Measurements from ENCODE around the gene PARVB.

PARVB gene

DNA sequence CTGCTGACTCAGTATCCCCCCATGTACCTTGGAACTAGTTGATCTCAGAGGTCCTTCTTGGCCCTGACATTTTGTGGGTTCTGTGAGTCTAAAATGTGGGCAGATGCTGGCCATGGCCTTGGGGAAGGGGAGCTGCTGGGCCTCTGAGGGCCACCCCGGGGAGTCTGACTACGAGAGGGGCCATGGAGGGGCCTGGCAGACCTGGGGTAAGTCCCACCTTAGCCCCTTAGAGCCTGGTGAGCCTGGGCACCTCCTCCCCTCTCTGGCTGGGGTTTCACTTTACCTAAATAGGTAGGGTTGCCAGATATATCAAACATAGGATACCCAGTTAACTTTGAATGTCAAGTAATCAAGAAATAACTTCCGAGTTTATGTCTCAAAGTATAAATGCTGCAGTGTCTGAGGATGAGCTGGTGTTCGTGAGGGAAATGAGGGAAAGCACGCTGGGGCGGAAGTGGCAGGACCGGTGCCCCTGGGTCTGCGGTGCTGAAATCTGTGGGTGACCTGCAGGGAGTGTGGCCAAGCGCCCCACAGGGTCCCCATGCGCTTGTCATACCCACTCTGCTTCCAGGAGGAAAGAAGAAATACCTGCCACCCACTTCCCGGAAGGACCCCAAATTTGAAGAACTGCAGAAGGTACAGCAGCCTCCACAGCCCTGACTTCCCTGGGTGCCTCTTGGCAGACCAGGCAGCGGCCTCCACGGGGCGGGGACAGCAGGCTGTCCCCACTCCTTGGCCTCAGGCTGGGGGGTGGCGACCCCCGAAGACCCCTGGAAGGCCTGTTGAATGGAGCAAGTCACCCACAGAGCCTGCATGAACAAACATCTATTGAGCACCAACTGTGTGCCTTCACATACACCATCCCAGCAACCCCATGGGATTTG, 161.4 kb downstream of the PARVB start:
- no peak for DNase-seq (ENCODE audit: low read depth)

DNA sequence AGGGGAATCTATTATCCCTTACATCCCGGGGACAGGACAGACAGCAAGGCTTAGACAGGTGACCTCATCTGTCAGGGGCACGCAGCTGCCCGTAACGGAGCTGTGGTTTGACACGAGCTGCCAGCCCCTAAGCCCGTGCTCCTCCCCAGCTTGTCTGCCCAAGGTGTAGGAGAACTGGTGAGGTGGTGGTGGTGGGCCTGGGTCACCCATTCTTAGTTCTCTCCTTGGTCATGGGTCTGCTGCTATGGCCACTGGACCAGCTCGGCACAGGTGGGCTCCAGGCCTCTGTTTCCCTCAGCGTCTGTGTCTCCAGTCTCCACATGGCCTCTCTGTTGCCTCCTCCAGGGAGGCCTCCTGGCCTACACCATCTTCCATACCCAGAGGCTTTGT, 162.0 kb downstream of the PARVB start:
- DNase-seq (ENCODE audit: low read depth) = no peak

DNA sequence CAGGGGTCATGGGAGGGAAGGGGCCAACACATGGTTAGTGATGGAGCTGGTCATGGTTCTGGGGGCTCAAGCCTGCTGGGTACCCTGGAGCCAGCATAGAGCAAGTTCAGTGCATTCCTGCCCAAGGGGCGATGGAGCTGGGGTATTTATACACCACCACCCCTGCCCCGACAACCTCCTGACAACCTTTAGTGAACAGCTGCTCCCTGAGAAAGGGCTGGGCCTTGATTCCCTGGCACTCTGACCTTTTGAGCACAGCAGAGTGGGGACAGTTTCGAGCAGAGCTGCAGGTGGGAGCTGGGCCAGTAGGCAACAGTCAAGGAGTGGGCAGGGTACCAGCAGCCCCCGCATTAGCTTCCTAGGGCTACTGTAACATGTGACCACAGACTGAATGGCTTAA, 162.6 kb downstream of the PARVB start:
- DNase-seq (ENCODE audit: low read depth) = no peak

DNA sequence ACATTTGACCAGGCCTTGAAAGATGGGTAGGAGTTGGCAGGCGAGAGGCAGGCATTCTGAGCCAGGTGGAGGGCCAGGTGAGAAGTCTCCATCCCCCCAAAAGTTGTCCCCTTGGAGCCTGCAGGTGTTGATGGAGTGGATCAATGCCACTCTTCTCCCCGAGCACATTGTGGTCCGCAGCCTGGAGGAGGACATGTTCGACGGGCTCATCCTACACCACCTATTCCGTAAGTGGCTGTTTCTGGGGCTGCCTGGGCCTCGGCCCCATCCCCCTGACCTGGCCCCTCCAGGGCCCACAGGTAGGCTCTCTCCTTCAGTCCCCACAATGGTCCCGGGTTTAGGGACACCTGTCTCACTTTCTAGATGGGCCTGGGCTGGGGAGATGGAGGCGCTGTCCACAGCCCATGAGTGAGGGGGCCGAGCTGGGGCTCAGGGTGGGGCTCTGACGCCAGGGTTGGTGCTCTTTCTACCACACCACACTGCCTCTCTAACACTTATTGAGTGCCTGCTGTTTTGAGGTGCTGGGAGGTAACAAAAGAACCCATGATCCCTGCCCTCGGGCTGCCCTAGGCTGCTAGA, 163.6 kb downstream of the PARVB start:
- no peak for DNase-seq (ENCODE audit: low read depth)

DNA sequence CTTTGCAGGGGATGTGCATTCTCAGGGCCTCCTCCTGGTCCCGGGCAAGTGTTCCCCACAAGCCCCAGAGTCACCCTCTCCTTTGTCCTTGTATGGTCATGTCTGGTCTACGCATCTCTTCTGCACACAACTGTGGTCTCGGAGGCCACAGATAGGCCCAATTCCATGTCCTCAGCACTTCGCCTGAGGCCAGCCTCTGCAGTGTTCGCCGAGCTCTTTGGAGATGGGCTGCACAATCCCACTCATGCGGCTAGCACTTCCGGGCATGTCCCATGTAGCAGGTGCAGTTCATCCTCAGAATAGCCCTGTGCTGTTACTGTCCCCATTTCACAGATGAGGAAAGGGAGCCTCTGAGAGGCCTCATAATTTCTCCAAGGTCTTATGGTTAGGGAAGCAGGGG, 164.2 kb downstream of the PARVB start:
- no peak for DNase-seq (ENCODE audit: low read depth)

DNA sequence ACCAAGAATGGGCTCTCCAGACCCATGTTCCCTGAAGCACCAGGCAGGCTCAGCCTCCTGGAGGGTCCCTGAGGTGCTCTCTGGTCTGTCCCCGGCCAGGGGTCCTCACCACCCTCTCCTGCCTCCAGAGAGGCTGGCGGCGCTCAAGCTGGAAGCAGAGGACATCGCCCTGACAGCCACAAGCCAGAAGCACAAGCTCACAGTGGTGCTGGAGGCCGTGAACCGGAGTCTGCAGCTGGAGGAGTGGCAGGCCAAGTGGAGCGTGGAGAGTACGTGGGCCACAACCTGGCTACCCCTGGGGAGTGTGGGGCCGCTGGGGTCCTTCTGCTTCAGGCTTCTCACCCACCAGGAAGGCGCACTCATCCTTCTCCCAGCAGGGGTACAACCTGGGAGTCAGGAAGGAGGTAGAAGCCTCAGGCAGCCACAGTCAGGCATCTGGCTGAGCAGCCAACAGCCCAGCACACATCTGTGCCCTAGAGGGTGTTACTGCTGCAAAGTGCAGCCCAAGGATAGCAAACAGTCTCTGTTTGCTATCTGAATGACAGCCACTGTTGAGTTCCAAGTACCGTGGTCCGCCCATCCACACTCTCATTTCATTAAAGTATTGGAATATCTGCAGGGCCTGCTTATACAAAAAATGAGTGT, 165.0 kb downstream of the PARVB start:
- no peak for DNase-seq (ENCODE audit: low read depth)

DNA sequence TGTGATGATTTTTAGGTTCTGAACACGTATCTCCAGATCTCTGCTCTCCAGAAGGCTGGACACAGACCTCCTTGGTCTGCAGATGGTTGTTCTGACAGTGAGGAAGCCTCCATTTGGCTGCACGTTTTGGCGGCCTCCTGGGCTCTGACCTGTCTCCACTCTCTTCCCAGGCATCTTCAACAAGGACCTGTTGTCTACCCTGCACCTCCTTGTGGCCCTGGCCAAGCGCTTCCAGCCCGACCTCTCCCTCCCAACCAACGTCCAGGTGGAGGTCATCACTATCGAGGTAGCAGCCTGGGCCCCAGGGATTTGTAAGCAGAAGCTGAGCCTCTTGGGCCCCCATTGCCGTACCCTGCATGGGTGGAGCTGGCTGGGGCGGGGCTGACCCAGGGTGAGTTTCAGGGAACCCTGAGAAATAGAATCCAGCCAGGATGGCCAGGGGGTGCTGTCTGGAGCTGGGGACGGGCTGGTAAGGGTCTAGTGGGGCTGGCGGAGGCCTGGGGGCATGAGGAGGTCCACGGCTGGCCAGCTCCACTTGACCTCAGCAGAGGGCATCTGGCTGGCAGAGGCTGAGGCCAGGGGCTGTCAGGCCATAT, 166.4 kb downstream of the PARVB start:
- no peak for DNase-seq (ENCODE audit: low read depth)

DNA sequence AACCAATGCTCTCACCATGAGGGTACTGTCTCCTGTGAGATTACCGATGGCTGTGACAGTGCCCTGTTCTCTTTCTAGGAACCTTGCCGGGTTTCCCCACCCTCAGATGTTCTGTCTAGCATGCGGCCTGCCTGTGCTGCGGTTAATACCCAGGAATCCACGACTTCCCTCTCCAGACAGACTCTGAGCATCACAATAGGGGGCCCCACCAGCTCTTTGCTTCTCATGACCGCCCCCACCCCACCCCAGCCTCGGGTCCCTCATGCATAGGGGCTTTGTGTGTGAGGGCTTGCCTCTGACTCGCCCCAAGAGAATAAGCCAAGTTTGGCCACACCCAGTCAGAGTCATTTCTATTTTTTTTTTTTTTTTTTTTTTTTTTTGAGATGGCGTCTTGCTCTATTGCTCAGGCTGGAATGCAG, 166.9 kb downstream of the PARVB start:
- DNase-seq (ENCODE audit: low read depth) = no peak

DNA sequence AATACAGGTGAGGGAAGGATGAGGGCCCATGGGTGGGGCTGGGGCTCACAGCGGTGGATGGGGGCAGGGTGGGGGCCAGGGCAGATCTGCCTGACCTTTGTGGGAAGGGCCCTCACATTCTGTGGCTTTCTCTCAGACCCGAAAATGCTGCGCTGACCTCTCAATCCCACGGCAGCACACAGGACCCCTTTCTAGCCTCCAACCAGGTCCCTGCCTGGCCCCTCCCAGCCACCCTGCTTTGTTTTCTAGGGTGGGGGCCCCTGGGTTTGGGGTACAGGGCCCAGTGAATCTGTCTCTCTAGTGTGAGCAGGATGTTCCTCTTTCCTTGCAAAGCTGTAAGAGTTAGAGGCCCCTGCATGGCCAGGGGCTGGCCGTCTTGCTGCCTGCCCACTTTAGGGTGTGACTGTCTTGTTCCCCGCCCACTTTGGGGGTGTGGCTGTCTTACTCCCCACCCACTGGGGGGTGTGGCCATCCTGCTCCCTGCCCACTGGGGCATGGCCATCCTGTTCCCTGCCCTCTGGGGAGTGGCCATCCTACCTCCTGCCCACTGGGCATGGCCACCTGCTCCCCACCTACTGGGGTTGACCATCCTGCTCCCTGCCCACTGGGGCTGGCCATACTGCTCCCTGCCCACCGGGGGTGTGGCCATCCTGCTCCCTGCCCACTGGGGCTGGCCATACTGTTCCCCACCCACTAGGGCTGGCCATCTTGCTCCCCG, 168.2 kb downstream of the PARVB start:
- DNase-seq (ENCODE audit: low read depth) = peak; percentile 91

DNA sequence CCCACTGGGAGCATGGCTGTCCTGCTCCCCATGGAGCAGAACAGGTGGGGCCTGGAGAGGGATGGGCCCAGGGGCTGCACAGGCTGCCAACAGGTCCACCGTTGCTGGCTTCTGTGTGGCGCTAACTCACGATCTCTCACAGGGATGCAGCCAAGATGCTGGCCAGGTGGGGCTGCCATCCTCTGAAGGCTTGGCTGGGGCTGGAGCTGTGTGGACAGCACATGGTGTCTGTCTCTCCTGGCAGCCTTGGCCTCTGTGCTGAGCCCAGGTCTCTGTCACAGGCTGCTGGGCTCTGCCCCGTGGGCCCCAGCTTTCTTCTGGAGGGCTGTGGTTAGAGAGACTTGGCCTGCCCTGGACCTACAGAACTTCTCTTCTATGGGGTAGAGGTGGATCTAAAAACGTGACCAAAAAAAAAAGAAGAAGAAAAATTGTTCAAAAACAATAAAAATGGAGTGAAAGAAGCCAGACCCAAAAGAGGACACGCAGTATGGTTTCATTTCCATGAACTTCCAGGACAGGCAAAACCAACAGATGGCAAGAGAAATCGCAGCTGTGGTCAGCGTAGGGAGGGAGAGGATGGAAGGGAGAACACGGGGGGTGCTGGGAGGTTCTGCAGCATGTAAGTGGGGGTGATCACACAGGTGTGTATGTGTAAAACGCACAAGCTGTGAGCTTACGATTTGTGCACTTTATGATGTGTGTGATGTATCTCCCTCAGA, 168.9 kb downstream of the PARVB start:
- no peak for DNase-seq (ENCODE audit: low read depth)

DNA sequence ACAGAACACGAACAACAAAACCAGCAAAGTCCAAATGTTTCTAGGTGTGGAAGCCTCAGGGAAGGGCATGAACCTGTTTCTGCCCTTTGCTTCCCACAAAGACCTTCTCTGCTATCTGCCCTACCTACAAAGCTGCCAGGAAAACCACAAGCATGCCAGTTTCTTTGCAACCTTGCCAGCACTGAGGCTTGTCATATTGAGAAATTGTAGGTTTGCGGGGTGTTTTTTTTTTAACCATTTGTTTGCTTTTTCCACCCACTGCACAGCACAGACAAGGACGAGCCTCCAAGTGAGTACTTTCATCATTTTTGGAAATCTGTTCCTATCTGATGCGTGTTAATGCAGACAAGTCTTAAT, 169.4 kb downstream of the PARVB start:
- no peak for DNase-seq (ENCODE audit: low read depth)

DNA sequence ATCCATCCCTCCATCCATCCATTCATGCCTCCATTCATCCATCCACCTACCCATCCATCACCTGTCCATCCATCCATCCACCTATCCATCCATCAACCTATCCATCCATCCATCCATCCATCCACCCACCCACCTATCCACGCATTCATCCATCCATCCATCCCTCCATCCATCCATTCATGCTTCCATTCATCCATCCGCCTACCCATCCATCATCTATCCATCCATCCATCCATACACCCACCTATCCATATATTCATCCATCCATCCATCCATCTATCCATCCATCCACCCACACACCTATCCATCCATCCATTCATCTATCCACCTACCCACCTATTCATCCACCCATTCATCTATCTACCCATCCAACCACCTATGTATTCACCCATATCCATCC, 170.5 kb downstream of the PARVB start:
- DNase-seq (ENCODE audit: low read depth) = no peak

DNA sequence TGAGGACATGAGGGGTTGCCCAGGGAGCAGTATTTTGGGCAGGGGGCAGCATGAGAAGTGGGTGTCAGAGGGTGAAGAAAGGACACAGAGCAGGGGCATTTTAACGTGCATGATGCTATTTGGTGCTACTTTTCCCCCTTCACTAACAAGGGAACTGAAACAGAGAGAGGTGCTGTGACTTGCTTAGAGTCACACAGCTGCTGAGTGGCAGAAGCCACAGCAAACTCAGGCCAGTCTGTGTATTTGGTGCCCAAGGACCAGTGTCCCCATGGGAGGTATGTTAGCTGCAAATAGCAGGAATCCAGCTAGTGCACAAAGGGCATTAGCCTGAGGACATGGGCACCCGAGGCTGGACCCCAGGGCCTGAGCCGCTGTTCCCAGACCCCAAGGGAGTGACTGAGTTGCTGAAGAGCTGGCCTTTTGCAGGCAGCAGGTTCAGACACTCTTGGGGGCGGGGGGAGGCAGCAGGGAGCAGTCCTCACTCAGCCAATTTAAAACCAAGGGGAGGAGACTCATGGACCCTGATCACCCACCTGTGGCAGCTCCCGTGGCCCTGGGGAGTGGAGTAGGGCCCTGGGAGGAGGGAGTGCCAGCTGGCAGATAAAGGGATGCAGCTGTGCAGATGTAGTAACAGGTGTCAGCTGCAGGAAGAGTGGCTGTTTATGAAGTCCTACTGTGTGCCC, 171.2 kb downstream of the PARVB start:
- DNase-seq (ENCODE audit: low read depth) = no peak

DNA sequence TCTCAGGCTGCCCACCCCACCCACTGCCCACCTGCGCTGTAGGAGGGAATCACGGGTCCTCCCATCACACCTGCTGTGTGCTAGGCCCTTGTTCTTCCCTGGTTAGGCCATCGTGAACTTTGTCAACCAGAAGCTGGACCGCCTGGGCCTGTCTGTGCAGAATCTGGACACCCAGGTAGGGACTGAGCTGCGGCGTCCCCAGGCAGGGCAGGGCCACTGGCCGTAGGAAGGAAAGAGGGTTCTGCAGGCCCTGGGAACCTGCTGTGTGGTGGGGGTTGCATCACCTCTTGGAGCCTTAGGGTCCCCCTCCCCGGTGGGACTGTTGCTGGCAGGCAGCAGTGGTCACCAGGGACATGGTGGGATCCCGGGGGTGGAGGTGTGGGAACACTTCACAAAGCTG, 172.1 kb downstream of the PARVB start:
- no peak for DNase-seq (ENCODE audit: low read depth)

DNA sequence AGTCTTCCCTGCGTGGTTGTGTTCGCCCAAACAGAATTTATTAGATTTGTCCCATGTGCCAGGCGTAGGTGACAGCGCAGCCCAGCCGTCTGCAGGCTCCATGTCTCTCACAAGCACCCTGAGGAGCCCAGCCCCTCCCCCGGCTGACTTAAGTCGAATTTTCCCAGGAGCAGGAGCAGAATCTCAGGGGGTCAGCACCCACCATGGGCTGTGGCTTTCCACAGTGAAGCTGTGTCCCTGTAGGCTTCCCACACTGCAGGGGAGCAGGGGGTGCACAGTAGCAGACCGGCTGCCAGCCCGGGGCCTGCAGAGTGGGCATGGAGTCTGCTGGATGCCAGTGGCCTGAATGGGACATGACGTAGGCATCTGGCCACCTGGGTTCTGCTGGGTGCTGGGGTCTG, 172.6 kb downstream of the PARVB start:
- no peak for DNase-seq (ENCODE audit: low read depth)

DNA sequence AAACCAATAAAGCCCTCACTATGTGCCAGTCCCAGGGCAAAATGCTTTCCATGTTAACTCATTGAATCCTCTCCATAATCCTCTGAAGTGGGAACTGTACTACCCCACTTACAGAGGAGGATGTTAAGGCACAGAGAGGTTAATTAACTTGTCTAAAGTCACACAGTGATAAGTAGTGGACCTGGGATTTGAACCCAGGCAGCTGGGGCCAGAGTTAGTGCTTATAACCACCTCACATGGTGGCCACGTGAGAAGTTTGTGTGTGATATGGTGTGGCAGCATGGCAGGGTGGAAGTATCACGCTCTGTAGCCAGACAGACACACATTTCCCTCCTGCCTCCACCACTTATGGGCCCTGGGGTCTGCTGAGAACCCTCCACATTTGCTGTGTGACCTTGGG, 173.2 kb downstream of the PARVB start:
- DNase-seq (ENCODE audit: low read depth) = no peak

DNA sequence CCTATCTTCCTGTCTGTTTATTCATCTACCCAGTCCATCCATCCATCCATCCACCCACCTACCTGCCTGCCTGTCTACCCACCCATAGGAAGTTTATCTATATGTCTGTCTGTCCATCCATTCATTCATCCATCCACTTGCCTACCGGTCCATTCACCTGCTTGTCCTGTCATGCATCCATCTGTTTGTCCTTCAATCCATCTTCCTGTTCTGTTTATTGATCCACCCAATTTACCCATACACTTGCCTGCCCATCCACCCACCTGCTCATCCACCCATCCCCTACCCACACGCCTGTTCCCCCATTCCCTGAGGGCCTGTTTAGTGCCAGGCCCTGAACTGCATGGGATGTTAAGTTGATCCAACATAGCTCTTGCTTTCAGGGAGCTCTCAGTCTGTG, 175.1 kb downstream of the PARVB start:
- no peak for DNase-seq (ENCODE audit: low read depth)

DNA sequence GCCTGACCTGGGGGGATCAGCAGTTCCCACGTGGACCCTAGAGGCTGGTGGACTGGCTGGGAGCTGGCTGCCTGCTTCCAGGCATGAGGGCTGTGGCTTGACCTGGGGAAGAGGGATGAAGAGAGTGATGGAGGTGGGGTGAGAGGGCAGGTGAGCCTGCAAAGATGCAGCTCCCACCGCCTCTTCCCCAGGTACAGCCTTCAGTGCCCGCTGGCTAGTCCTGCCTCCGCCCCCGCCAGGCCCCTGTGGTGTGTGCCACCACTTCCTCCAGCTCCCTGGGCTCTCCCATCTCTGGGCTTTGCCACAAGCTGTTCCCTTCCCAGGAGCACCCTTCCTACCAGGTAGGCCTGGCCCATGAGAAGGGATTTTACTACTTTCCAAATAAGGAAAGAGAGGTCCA, 175.8 kb downstream of the PARVB start:
- DNase-seq (ENCODE audit: low read depth) = no peak

DNA sequence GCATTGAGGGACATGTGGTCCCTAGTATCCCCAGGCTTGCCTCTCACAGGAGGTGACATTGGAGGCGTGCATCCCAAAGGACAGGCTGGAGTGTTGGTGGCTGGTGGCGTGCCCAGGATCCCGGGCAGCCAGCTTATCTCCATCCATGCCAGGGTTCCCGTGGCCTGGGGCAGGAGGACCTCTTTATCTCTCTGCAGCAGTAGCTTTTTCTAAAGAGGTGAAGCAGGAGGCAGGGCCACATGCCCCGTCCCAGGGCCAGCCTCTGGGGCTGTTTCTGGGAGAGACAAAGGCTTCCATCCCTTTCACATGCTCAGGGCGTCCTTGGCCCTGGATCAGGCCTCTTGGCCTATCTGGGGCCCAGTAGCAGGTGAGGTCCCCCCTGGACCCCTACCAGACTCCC, 176.3 kb downstream of the PARVB start:
- no peak for DNase-seq (ENCODE audit: low read depth)

DNA sequence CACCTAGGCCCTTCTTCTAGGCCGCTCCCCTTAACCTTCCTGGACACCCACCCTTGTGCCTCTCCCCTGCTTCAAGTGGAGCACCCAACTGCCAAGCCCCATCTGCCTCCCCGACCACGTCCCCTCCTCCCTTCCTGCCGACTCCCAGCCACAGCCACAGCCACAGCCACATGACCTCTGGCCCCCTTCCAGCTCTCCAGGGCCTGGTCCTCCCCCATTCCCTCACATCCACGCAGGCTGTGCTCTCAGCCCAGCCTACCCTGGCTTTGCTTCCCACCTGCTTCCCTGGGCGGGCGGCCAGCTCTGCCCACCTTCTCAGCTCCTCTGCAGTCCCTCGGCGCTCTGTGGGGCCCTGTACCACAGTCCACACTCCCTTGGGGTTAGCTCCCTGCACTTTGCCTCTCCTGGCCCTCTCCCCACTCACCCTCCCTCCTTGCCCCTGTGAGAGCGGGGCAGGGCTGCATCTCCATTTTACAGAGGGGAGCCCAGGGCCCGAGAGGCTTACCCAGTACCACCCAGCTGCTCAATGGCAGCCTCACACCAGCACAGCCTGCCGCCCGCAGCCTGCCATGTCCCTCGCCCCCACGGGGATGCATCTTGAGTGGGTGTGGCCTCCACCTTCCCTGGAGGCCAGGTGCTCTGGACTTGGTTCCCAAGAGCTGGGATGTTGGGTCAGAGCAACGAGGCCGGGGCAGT, 176.9 kb downstream of the PARVB start:
- no peak for DNase-seq (ENCODE audit: low read depth)

DNA sequence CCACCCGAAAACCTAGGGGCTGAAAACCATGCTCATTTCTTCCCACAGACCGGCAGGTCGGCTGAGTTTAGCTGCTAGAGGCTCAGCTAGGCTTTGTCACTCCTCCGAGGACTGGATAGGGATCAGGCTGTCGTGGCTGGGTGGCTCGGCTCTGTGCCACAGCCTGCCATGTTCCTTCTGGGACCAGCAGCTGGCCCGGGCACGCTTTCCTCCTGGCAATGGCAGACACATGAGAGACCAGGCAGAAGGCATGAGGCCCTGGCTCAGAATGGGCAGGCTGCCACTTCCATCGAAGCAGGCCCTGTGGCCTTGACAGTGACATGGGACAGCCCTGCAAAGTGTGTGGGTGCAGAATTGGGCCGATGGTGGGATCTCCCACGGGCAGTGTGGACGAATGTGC, 177.6 kb downstream of the PARVB start:
- DNase-seq (ENCODE audit: low read depth) = no peak
